Measurements from ENCODE around the gene FOXD3.
"Not testable (repeated sequence)": the region's sequence is repeated elsewhere in the genome, so short reads cannot be mapped to it uniquely, and the experiment has no call there.

The FOXD3 gene

DNA sequence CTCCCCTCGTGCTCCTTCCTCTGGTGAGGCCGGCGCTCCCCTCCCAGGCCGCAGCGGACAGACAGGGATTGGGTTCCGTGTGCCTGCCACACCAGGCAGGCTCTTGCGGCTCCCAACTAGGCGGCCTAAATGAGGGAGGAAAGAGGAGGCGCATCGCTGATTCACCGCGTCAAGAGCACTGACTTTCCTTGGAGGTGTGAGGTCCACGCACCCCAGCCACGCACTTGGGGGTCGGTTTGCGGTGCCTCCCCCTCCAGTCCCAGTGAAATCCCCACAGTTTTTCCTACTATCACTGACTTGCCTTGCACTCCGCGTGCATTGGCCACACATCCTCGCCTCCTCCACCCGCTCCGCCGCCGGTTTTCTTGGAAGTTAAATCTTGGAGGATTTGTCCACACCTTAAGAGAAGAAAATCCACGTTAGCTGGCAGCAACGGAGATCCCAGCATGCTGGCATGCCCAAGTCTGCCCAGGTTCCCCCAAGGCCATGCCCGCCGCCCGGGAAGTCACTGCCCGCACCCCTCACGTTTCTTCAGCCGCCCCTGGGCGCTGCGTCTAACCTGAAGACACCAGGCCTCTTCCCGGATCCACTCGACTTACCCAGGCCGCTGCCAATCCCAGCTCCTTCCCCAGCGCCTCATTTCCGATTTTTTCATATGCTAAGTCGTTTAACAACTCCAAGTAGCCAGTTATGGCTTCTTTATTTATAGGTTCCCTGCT is 1.1 kb upstream of the FOXD3 start:
- DNase-seq, result no peak

DNA sequence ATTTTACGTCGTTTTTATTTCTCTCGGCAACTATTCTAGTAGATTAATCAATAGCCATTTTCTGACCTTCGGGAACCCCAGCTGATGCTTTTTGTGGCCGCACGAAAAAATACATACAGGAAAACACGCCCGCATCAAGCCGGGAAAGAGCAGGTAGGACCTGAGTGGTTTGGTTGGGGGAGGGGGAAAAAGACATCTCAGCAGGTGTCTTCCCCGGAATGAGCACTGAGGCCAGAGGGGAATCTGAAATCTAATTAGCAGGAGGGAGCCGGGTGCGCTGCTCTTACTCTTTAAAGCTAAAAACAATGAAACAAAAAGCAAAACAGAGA is 618 bp upstream of the FOXD3 start:
- no peak for DNase-seq

- DNase-seq, result no peak
These were observed 837 bp downstream of the FOXD3 start for GRCh38 chr1:63322944-63323864.

DNA sequence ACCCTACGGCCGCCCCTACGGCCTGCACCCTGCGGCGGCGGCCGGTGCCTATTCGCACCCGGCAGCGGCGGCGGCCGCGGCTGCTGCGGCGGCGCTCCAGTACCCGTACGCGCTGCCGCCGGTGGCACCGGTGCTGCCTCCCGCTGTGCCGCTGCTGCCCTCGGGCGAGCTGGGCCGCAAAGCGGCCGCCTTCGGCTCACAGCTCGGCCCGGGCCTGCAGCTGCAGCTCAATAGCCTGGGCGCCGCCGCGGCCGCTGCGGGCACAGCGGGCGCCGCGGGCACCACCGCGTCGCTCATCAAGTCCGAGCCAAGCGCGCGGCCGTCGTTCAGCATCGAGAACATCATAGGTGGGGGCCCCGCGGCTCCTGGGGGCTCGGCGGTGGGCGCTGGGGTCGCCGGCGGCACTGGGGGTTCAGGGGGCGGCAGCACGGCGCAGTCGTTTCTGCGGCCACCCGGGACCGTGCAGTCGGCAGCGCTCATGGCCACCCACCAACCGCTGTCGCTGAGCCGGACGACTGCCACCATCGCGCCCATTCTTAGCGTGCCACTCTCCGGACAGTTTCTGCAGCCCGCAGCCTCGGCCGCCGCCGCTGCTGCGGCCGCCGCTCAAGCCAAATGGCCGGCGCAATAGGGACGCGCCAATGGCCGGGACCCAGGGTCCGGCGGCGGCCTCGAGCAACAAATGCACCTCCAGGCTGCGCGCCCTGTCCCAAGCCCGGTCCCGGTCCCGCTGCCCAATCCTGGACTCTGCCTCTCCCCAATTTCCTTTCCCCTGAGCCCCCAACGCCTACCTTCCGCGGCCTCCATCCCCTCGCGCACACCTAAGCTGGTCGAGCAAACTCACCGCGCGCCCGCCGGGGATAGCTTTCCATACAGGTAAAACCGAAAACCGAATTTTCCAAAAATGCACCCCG is 1.8 kb downstream of the FOXD3 start:
- no peak for DNase-seq

DNA sequence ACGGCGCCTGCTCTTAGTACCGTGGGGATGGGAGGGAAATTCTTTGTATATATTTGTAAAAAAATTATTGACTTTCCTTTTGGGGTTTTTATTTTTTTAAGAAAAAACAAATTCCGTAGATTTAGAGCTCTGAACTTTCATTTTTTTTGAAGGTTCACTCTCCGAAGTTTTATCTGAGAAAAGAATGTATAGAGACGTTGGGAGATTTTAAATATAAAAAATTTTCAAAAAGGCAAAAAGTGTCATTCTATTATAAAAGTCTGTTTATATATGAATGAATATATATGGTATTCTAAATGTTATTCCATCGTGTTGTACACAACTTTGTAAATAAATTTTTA is 2.4 kb downstream of the FOXD3 start:
- DNase-seq, result no peak

DNA sequence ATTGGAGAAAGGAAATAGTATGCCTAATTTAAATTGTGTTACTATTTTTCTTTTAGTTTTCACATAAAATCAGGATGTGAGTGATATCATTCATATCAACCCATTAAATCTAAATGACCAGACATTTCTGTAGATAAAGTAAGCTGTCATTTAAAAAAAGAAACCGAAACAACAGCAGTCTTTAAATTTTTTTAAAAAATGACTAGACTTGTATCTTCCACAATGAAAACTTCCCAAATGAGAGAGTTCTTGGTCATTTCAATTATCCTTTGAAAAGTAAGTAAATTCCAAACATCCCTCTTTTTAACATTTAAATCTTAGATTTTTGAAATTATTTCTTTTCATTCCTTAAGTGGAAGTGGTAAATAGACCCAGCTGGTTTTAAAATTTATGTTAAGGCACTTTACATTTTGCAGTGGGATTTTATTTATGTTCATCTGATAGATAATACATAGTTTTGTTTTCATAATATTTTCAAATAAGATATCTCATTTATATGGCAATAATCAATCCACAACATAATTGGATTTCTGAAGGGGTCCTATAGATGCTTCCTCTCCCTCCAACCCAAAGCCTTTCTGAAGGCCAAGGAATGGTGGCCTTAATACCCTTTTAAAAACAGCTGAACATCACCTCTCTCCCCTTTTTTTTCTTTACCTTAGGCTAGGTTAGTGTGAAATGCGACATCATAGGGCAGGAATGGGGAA is 3.1 kb downstream of the FOXD3 start:
- DNase-seq, result no peak

DNA sequence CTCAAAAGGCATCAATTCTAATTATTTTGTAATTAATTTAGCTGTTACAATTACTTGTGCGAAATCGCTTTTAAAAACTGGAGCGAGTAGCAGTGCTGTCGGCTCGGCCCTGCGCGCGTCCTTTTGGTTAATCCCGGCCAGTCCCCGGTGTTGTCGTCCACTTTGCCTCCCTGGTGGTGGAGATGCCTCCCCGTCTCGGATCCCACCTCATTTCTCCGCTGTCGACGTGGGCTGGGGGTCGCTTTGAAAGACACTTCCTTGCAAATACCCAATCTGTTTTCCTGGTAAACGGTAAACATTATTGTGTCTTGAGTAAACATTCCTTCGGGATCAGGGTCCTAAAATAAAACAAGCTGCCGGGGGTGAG is 3.7 kb downstream of the FOXD3 start:
- no peak for DNase-seq

DNA sequence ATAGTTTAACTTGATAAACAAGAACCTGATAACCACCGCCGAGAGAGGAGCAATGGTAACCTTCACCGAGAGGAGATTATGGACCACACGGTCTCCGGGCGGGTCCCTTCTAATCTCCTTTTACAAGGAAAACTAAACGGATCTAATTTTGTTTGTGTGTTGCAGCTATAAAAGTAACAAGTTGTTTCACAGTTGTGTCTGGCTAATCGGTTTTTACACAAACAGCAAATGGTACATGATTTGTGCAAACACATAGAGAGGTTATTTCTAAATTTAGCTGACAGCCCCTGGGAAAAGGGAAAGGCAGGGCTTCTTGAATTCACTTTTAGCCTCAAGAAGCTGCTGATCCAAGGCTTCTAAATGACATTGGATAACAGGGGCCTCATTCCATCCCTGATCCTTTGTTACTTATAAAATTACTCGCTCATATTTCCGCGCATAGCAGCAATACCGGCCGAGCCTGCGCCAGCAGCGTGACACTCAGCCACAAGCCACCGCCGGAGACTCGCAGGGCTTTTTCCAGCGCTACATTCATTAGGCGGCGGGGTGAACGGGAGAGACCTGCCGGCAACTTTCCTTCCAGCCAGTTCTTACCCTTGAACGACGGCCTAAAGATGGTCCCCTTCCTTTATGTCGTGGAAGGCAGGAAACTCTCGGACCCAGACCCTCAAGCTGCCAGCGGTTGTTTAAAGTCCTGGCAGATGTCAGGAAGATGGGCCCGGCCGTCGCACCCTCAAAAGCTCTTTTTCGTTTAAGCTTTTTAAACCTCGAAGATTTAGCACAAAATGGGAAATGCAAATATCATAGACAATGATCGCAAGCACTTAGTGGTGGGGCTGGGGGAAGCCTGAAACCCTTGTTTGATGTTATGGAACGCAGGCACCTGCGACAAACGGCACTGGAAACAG is 4.4 kb downstream of the FOXD3 start:
- DNase-seq, result no peak

DNA sequence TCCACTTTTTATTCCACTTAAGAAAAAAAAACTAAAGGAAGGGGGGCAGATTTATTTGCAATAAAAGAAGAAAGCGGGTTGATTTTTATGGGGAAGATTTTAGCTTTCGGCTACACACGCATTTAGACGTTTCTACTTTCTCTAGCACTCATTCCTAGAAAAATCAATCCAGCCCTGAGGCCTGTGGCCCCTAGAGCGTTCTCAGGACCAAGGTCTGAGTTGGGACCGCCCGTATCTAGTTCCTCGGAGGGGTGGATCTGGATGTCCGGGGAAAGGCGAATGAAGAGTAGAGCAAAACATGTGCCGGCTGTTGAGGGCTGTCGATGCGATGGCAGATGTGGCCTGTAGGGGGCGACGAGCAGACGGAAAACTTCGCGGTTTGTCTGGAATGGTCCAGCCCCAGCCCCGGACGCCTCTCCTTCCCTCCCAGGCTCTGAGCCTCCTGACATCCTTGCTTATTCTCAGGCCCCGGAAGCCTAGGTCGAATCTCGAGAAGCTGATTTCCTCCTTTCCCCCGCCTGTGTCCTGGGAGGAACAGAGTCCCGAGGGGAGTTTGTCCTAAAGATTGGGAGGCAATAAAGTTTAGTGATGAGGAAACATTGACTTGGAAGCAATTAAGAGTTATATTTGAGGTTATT is 5.2 kb downstream of the FOXD3 start:
- DNase-seq, result no peak

GRCh38 chr1:63328122-63328521 is 5.8 kb downstream of the FOXD3 start:
- DNase-seq, result no peak

DNA sequence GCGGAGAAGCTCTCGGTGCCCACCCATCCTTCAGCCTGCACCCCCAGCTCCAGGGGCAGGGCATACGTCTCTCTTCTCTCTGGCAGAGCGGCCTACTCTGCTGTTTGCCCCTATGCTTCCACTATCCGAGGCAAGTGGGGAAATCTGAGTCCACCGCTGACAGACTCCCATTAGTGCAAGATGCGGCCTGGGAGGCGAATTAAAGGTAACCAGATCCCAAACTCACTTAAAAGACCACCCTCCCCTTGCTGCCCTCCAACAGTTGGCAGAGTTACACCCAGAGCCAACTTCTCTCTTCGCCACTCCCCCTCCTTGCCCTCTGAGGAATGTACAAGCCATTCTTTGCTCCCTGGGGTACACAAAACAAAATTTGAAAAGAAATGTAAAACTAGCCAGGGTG is 6.4 kb downstream of the FOXD3 start:
- DNase-seq, result no peak

DNA sequence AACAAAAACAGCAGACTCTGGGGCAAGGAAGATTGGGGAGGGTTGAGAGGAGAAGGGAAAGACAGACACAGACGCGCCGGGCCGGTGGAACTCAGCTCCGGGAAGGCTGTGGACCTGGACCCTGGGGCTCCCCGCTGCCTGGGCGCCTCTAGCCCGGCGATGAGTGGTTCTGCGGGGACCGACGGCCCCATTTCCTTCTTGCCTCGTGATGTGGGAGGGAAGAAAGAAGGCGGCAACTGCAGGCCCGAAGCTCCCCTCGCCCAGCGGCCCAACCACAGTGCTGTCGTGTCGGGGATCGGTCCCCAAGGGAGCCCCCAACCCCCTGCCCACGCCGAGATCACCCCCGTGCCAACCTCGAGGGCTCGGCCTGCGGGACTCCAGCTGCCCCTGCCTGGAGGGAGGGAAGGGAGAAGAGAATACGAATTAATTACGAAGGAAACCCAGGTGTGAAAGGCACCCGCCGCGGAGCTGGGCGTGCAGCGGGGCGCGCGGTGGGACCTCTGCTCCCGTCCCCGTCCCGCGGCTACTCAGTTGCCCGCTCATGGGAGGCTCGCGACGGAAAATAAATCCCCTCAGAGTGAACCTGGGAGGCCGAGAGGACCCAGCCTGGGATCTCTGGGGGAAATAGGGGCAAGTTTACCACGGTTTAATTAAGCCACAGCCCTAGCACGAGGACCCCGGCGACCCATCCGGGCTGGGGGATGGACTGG is 7.4 kb downstream of the FOXD3 start:
- no peak for DNase-seq

- no peak for DNase-seq
These were observed 8.1 kb downstream of the FOXD3 start for GRCh38 chr1:63330331-63330916.

- DNase-seq, result no peak
These were observed 20.0 kb downstream of the FOXD3 start for GRCh38 chr1:63342402-63342801.

GRCh38 chr1:63343922-63344321 is 21.6 kb downstream of the FOXD3 start:
- DNase-seq, result no peak

GRCh38 chr1:63350320-63350719 is 28.0 kb downstream of the FOXD3 start:
- no peak for DNase-seq

DNA sequence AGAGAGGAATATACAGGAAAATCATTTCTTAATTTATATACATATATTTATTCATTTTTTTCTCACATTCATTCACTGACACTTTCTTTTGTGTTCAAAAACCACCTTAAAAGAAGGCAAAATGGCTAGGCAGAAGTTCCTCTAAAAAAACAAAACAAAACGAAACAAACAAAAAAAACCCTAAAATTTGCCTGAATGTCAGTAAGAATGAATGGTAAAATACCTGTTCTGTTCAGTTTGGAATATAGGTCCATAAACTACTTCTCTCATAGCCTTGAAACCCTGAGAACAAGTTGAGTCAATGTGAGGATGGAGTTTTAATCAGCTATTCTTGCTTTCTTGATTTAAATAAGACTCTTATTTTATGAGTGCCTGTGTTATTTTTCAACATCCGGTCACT is 30.4 kb downstream of the FOXD3 start:
- no peak for DNase-seq

GRCh38 chr1:63356234-63356633 is 33.9 kb downstream of the FOXD3 start:
- not testable (repeated sequence) for DNase-seq

DNA sequence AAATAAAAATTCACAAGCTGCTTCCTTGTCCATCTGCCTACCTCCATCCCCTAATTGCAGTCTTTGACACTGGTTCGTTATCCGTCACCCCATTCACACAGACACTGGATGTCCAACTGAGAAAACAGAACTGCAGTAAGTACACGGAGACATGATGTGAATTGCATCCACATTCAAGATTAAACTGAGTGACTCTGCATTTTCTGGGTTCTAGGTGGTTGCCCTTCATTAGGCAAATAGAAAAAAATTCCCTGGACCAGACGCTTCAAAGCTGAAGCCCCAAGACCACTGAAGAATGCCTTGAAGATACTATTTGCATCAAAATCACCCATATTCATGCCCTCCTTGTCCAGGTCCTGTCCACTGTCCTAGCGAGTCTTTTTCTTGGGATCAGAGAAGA is 37.2 kb downstream of the FOXD3 start:
- DNase-seq, result no peak

DNA sequence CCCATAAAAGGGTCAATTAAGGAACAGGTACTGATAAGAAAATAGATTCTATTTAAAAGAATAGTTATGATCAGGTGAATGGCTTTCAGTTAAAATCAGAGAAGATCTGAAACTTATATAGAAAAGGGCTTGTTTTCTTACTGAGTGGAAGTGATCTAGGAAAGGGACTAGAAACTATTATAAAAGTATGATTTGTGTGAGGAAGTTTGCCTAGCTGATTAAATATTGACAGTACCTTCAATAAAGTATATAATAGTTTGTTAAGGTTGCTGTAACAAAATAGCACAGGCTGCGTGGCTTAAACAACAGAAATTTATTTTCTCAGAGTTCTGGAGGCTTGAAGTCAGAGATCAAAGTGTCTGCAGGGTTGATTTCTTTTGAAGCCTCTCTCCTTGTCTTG is 39.7 kb downstream of the FOXD3 start:
- DNase-seq, result no peak
